Activated T-cell treated with anti-CD3 and anti-CD28 coated beads for 1 hour (primary cell): ENCODE results near the gene CDH13.

Source experiments
- DNase-seq: peaks from one replicate; pipeline ENCODE4 v3.0.0-alpha.2; 2020; ENCODE audit warnings: low read depth

The CDH13 gene

DNA sequence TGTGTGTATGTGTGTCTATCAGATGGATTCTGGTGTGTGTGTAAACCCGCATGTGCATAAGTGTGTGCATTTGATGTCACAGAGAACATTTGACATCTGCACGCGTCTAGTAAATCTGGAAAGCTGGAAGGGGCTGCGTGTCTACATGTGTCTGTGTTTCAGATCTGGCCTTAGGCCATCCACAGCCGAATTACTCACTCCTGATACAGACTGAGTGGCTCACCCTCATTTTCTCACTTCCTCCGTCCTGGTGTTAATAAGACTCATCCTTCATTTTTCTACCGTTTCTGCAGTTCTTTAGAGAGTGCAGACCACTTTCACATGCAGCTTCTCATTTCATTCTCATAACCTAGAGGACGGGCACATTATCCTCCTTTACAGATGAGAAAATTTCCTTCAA lies 491.6 kb downstream of the CDH13 start:
- DNase-seq: no peak

DNA sequence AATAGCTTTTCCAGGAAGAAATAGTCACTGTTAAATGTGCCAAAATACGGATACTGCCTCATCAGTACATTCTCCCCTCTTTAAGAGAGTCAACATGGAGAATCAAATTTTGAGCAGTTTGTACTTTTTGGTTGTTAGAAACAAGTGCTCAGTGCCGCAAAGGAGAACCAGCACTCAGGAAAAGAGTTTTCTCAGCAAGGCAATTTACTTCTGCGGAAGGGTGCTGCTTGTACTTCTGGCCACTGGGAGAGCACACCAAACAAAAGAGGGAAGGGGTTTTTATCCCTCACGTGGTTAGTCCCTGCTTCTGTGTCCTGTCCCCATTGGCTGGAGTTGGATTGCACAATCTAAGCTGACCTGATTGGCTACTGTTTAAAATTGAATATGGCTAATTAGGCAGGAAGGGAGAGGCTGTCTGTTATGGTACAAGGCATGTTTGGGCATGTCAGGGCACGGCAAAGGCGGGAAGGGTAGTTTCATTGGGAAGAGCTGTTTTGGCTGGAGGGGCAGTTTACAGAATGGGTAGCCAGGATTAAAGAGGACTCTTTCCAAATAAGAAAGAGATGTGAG lies 499.3 kb downstream of the CDH13 start:
- no peak for DNase-seq

DNA sequence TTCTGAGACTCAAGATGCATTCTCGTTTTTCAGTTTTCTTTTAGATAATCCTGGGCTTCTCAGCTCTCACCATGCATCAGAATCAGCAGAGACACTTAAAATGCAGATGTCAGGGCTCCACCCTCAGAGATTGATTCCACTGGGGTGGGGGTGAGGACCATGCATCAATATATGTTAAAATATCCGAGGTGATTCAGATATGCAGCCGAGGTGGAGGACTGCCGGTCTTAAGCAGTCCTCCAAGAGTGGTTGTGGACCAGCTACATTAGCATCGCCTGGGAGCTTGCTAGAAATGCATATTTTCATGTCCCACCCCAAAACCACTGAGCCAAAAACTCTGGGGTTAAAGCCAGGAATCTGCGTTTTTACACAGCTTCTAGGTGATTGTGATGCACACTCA lies 501.3 kb downstream of the CDH13 start:
- DNase-seq: no peak

DNA sequence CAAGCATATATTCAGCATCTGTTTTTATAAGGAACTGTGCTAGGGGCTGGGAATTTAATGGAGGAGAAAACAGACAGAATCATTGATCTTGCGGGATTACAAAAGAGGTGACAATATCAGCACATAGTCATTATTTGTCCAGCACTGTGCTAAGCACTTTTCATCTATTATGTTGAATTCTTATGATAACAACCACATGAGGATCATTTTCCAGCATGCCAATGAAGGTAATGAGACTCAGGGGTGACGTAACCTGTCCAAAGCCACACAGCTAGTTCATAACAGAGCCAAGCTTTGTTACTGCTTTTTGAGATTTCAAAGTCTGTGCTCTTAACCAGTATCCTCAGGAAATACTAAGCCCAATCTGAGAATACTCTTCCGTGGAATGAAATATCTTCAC lies 503.3 kb downstream of the CDH13 start:
- no peak for DNase-seq

DNA sequence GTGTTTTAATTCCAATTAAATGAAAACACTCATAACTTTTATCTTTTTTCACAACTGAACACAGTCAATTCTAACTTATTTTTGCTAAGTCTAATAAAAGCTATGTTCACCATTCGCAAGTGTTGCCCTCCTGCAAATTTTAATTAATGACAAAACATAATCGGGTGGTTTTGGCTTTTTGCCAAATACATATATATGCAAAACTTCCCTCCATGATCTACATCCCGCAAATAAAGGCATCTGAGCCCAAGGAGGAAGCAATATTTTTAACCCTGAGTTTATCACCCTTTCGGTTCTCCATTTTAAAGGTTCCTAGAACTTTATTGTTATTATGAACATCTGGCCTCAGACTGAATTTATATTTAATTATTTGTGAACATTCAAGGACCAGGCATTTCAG lies 507.9 kb downstream of the CDH13 start:
- no peak for DNase-seq

DNA sequence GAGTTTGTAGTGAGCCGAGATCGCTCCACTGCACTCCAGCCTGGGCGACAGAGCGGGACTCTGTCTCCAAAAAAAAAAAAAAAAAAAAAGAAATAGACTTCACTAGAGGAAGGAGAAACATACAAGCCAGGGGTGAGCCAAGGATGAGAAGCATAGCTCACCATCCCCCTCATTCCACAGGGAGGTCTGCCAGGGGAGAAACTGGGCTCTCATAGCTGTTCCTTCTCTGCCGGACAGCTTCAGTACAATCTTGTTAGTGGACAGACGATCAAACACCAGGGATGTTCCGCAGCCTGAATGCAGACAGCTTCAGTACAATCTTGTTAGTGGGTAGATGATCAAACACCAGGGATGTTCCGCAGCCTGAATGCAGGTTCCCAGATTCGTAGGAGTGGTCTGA lies 509.6 kb downstream of the CDH13 start:
- DNase-seq: no peak

DNA sequence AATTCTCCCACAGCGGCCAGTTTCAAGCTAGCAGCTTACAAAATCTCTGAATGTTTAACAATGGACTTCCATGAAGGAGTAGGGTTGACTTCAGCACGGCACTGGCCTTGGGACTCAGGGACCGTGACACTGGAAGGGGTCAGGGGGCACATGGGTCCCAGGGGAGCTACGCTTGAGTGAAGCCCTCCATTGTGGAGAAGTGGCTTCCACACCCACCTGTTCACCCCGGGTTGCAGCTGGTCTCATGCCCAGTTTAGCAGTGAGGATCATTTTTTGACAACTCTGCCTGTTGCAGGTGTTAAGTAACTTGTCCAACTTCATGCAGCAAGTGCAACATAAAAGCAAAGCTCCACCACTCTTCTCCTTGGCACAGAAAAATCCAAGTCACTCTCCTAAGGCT lies 510.2 kb downstream of the CDH13 start:
- DNase-seq: no peak

DNA sequence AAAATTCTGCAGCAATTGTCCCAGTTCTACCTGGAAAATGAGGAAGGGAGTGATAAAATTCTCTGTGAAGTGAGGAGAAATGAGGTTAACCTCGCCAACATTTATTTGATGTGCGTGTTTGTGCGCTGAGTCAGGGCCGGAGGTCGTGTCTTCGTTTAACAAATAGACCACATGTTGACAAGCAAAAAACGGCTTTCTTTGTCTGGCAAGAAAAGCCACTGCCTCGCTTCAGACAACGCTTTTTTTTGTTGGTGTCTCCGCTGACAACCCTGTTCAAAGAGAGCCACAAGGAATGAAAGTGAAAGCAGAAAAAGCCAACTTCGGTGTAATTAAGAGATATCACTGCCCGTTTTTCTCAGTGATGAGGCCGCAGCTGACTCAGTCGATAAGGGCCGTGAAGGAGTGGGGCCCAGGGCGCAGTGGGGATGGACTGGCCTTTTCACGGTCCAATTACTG lies 510.6 kb downstream of the CDH13 start:
- DNase-seq: no peak

DNA sequence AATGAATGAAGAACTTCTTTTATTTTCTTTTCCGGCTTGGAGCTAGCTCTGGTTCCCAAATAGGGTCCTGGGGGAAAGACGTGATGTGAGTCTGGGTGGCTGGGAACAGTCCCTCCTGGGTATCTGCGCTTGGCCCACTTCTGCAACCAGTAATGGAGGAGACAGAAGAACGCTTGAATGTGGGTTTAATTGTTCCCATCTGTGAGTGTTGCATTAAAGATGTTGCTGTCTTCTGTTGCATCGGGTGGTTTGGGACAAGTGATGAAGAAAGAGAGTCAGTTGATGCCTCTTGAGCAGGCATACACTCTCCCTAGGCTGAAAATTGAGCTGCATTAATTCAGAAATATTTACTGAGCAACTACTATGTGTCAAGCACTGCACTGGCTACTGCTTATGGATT lies 511.1 kb downstream of the CDH13 start:
- no peak for DNase-seq

DNA sequence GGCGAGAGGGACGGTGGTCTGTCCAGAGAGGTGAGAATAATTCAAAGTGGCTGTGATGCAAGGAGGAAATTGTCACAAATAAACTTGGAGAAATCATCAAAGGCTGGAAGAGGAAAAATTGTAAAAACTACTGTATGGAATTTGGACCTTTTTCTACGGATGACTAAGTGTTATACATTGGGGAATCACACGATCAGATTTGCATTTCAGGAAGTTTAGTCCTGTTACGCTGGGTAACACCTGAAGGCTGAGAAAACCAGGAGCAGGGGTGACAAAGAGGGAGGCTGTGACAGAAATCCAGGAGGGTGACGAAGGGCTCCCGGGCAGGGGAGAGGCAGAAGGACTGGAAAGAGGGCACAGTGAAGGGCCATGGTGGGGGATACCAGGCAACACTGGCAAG lies 511.7 kb downstream of the CDH13 start:
- DNase-seq: no peak

DNA sequence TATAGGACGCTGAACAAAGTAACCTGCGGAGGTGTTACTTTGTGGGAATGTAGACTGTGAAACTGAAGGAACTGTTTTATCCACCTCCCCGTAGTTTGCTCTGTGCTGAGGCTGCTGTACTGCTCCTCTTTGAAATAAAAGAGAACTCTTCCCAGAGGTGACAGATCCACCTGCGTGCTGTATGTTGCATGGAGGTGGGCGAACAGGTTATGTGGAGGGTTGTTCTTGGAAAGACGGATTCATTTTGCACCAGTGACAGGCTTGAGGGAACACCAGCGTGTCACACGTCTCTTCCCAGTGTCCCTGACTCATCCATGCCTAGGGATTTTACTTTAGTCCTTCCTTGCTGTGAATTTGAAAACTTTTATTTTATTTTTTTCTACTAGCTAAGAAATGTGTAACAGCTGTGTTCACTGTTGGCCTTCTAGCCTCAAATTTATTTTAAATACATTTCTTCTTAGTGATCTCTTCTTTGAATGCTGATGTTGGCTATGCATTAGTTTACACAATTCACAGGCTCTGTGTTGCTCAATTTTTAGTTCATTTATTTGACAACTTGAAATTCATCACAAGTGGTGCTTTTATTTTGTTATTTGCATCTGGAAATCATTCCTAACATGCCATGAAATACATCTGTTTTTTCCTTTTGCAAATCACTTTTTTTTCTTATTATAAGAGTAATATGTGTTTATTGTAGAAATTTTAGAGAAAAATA lies 512.4 kb downstream of the CDH13 start:
- no peak for DNase-seq

DNA sequence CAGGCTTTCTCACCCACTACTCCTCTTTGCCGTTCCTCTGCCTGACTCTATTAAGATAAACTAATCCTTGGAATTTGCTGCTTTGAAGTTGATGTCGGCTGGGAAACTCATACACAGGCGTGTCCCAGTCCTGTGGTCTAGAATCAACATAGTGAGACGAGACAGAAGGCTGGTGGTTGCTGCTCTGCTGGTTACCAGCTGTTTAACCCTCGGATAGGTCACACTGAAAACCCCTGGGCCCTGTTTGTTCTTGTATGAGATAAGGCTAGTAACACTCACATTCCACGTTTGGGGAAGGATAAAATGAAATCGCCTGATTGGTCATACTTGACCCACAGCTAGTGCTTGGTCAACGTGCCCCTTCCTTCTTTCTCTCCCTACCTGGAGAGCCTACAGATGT lies 517.0 kb downstream of the CDH13 start:
- DNase-seq: no peak

DNA sequence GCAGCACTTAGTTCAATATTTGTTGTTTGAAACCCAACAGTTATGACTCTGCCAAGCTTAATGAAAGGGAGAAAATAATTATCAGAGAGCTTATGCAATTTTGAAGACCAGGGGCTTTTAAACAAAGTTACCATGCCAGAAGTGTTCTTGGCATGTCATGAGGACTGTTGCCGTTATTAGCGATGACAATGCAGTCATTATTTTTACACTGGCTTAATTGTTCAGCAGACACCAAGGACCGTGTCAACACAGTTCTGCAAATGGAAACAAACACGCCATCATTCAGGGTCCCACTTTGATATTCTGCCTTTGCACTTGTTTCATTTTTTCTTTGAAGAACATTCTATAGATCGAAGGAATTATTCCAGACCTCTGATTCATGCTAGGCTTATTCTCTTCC lies 518.5 kb downstream of the CDH13 start:
- no peak for DNase-seq

DNA sequence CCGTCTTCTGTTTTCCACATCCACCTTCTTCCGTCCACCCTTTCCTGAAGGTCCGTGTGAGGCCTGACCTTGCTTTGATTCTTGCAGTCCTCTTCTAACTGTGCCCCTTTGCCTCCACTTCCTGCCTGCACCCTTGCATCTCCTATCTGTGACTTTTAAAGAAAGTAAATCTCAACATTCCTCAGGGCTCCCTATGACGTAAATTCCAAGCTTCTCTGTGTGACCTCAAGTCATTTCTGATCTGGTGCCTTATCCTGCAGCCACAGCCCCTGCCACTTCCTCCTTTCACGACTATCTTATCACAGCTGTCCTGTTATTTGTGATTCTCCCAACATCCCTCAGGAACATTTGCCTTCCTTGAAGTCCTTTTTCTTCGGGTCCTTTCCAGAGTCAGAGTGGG lies 520.5 kb downstream of the CDH13 start:
- DNase-seq: no peak

DNA sequence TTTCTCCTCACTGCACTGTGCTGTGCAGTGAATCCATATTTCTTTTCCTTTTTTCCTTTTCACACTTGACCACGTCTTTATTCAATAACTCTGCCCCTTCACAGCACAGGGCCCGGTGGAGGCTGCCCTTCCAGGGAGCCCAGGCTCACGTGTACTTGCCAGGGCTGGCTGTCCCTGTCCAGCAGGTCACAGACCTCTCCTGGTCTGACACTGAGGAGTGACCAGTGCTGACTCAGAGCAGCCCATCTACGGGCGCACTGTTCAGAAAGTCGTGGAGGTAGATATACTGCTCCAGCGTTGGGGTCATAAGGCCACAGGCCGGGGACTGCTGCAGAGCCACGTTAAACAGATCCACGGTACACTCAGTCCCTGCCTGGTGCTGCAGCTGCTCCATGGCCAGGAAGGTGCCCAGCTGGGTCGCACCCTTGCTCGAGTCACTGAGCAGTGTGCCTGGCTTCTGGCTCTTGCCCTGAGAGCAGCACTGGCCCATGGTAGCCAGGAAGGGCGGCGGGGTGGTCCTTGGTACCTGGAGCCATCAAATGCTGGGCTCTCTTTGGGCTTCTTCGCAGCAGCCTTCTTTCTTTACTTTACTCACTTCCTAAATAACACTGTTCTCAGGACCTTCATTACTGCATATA lies 531.7 kb downstream of the CDH13 start:
- DNase-seq: no peak

DNA sequence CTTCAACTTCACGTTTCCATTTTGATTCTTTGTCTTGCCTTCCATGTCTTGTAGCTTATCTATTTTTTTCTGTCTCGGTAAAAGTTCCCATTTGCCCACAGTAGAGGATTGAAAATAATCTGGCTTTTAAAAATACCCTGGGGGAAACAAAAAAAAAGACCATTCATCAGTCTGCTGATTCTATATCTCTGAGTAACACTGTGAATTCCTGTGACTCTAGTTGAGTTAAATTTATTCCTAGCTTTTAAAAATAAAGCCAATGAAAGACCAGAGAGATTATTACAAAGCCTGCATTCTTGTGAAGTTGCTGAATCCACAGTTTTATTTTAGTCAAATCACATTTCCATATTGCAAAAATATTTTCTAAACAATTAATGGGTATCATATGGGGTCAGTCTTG lies 532.3 kb downstream of the CDH13 start:
- DNase-seq: no peak

DNA sequence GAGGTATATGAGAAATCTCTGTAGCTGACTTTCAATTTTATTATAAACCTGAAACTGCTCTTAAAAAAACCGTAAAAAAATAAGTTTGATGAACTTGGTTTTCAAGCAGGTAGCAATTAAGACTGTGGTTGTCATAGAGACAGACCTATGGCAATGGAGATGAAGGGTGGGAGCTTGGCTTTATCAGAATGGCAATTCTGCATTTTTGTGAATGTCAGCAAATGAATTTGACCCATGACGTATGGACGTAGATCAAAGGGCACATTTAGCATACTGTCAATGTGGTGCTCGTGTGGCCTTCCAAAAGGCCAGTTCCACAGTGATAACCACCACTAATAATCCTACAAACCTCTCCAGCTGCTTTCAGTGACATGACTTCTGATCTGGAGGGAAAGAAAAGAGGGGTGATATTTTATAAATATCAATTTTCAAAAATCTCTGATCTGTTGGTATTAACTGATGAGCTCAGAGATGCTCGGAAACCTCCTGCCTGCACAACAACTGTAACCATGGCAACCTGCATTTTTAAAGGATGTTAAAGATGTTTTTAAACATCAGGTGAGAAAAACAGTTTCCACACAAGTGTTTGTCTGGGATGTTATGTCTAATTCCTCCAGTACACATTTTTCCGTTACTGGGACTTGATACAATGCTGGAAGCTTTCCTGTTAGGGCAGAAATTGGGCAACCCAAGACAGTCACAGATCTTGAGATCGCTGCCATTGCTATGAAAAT lies 533.7 kb downstream of the CDH13 start:
- no peak for DNase-seq

DNA sequence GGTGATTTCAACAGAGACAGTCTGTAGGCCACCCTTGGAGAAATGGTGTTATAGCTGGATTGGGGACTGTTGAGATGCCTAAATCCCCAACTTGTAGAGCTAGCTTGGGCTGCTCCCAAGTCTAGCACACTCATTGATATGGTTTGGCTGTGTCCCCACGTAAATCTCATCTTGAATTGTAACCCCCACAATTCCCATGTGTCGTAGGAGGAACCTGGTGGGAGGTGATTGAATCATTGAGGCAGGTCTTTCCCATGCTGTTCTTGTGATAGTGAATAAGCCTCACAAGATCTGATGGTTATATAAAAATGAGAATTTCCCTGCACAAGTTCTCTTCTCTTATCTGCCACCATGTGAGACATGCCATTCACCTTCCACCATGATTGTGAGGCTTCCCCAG lies 536.0 kb downstream of the CDH13 start:
- DNase-seq: no peak

DNA sequence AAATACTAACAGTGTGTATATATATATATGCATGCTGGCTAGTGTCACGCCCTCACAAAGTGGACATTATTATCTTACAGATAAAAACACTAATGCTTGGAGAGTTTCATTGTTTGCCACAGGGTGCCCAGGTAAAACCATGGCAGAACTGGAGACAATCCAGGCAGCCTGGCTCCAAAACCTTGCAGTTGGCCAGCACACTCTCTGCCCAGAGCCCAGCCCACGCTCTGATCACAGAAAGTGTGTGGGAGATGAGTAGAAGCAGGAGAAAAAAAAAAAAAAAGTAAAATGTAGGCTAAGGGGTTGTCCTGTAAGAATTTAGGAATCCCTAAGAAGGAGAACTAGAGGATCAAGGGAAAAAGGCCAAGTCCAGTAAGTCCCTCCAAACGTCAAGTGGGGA lies 538.0 kb downstream of the CDH13 start:
- no peak for DNase-seq

DNA sequence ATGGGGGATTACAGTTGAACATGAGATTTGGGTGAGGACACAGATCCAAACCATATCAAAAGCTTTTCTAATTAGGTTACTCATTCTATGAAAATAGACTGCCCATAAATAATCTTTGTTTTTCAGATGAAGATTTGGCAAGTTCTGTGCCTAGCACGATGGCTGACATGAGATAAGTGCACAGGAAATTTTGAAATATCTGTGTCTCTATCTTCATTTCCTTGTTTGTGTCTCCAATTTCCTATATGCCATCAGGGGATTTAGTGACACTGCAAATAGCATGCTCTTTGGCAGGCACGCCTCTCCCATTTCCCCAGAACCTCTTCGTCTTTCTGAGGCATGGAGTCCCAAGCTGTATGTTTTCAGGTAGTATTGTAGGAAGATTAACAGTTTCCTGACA lies 544.6 kb downstream of the CDH13 start:
- DNase-seq: no peak

DNA sequence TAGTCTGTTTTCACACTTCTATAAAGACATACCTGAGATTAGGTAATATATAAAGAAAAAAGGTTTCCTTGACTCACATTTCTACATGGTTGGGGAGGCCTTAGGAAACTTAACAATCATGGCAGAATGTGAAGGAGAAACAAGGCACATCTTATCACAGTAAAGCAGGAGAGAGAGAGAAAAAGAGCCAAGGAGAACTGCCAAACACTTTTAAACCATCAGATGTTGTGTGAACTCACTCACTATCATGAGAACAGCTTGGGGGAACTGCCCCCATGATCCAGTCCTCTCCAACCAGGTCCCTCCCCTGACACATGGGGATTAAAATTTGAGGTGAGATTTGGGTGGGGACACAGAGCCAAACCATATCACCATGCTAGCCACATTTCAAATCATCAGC lies 547.9 kb downstream of the CDH13 start:
- DNase-seq: no peak

DNA sequence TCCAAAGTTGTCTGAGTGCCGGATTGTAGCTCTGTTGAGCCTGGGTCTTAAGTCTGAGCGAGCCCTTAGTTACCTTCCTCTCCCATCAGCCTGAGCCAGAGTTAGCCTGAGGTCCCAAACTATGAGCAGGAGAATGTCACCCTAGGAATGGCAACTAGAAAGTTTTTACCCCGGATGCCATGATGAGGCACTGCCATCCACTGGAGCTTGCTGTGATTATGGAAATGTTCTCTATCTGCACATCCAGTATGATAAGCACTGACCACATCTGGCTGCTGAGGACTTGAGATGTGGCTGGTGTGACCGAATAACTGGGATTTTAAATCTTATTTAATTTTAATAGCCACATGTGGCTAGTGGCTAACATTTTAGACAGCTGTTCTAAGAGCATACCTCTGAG lies 550.0 kb downstream of the CDH13 start:
- no peak for DNase-seq

DNA sequence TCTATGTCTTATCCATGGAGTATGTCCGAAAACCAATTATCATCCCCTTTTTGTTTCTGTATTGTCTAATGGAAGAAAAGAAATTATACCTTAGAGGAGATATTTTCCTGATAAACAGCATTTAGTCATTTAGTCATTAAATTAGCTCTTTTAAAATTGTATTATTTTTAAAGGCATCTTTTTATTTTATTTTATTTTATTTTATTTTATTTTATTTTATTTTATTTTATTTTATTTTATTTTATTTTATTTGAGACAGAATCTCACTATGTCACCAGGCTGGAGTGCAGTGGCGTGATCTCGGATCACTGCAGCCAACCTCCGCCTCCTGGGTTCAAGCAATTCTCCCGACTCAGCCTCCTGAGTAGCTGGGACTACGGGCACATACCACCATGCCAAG lies 559.1 kb downstream of the CDH13 start:
- no peak for DNase-seq
